Neural cell (in vitro differentiated cells): ENCODE measurements around the gene UBE2QL1. TPM values are rescaled to one million over a fixed set of nuclear protein-coding genes. Genes with fewer than 3 reads are reported as not detected.

ENCODE experiments used
- H2AFZ ChIP-seq: fragments of 200-600, 300-800 bp; sonication (generic), shearing (Covaris generic); 2 replicates; pipeline ENCODE4 v1.6.0; 2014; ENCODE audit warnings: low read depth, mild to moderate bottlenecking, antibody characterized with exemption, low read length, moderate library complexity
- H3F3A ChIP-seq: fragments of 200-600 bp; shearing (Covaris generic); 2 replicates; pipeline ENCODE4 v1.6.1; 2016; ENCODE audit warnings: mild to moderate bottlenecking, moderate library complexity, mixed read lengths, antibody characterized with exemption, low read length; ENCODE audit not compliant: insufficient read depth, poor library complexity, severe bottlenecking
- H3K27ac ChIP-seq: fragments of 200-600, 300-800 bp; sonication (generic), shearing (Covaris generic); 2 replicates; pipeline ENCODE4 v1.5.1; 2014; ENCODE audit warnings: mild to moderate bottlenecking, low read length, moderate library complexity
- H3K27me3 ChIP-seq: fragments of 300-800, 200-600 bp; sonication (generic), shearing (Covaris generic); 2 replicates; pipeline ENCODE4 v1.6.0; 2014; ENCODE audit warnings: mild to moderate bottlenecking, low read depth, low read length, moderate library complexity; ENCODE audit not compliant: insufficient read depth
- H3K36me3 ChIP-seq: fragments of 300-800, 200-600 bp; sonication (generic), shearing (Covaris generic); 2 replicates; pipeline ENCODE4 v1.5.1; 2014; ENCODE audit warnings: mild to moderate bottlenecking, antibody characterized with exemption, low read length, moderate library complexity; ENCODE audit not compliant: insufficient read depth
- H3K4me2 ChIP-seq: fragments of 300-800, 200-600 bp; sonication (generic), shearing (Covaris generic); 2 replicates; pipeline ENCODE4 v1.6.0; 2014; ENCODE audit warnings: mild to moderate bottlenecking, low read length
- H3K4me3 ChIP-seq: fragments of 300-800, 200-600 bp; sonication (generic), shearing (Covaris generic); 2 replicates; pipeline ENCODE4 v1.5.1; 2014; ENCODE audit warnings: mild to moderate bottlenecking, low read length, moderate library complexity
- H3K79me2 ChIP-seq: fragments of 200-600 bp; shearing (Covaris generic); replicated peaks from 2 replicates; pipeline ENCODE4 v1.6.0; 2014; ENCODE audit warnings: mild to moderate bottlenecking, low read length, moderate library complexity; ENCODE audit not compliant: insufficient read depth
- H3K9ac ChIP-seq: fragments of 300-800, 200-600 bp; sonication (generic), shearing (Covaris generic); 2 replicates; pipeline ENCODE4 v1.6.1; 2016; ENCODE audit warnings: mild to moderate bottlenecking, low read length, mixed read lengths
- H3K9me2 ChIP-seq: fragments of 200-600 bp; shearing (Covaris generic); 2 replicates; pipeline ENCODE4 v1.6.1; 2016; ENCODE audit warnings: mild to moderate bottlenecking, low read length, mixed read lengths; ENCODE audit not compliant: insufficient read depth
- H3K9me3 ChIP-seq: fragments of 200-600, 300-800 bp; sonication (generic), shearing (Covaris generic); 2 replicates; pipeline ENCODE4 v1.6.1; 2016; ENCODE audit warnings: mild to moderate bottlenecking, mixed run types, low read length, moderate library complexity, mixed read lengths
- H4K20me1 ChIP-seq: fragments of 200-600 bp; shearing (Covaris generic); 2 replicates; pipeline ENCODE4 v1.6.1; 2016; ENCODE audit warnings: mild to moderate bottlenecking, mixed run types; ENCODE audit not compliant: insufficient read depth
- CTCF ChIP-seq: fragments of 450-650 bp; IDR thresholded peaks from 2 replicates; pipeline ENCODE4 v1.5.1; 2014; ENCODE audit warnings: antibody characterized with exemption, mild to moderate bottlenecking, moderate library complexity; ENCODE audit not compliant: poor library complexity, severe bottlenecking
- EP300 ChIP-seq: fragments of 450-650 bp; conservative IDR thresholded peaks from 2 replicates; pipeline ENCODE4 v1.6.1; 2014; ENCODE audit warnings: antibody characterized with exemption, mild to moderate bottlenecking, moderate library complexity; ENCODE audit not compliant: poor library complexity, severe bottlenecking
- EZH2 ChIP-seq: fragments of 200-600, 300-800 bp; shearing (Covaris generic), sonication (generic); IDR thresholded peaks from 2 replicates; pipeline ENCODE4 v1.6.1; 2014; ENCODE audit warnings: antibody characterized with exemption, low read length, borderline replicate concordance, mild to moderate bottlenecking; ENCODE audit not compliant: insufficient read depth, poor library complexity, severe bottlenecking
- MXI1 ChIP-seq: fragments of 450-650 bp; conservative IDR thresholded peaks from 2 replicates; pipeline ENCODE4 v1.6.1; 2014; ENCODE audit warnings: antibody characterized with exemption, mild to moderate bottlenecking; ENCODE audit not compliant: poor library complexity, severe bottlenecking
- POLR2AphosphoS5 ChIP-seq: IDR thresholded peaks from 2 replicates; pipeline ENCODE4 v1.6.1; 2012
- RAD21 ChIP-seq: fragments of 450-650 bp; conservative IDR thresholded peaks from 2 replicates; pipeline ENCODE4 v1.6.1; 2014; ENCODE audit warnings: antibody characterized with exemption, mild to moderate bottlenecking, moderate library complexity
- REST ChIP-seq: IDR thresholded peaks from 2 replicates; pipeline ENCODE4 v1.6.1; 2012; ENCODE audit warnings: borderline replicate concordance
- SMC3 ChIP-seq: fragments of 450-650 bp; conservative IDR thresholded peaks from 2 replicates; pipeline ENCODE4 v1.6.1; 2014; ENCODE audit warnings: antibody characterized with exemption, mild to moderate bottlenecking, moderate library complexity; ENCODE audit not compliant: poor library complexity
- TAF1 ChIP-seq: IDR thresholded peaks from 2 replicates; pipeline ENCODE4 v1.6.1; 2012; ENCODE audit warnings: low read depth
- polyA minus RNA-seq: library from RNA; depleted of rRNA, polyadenylated mRNA; stranded (reverse); fragments of >200 nt; gene quantifications from 2 replicates; pipeline ENCODE4 v1.2.3, GENCODE V29; 2014
- polyA plus RNA-seq: library from polyadenylated mRNA; depleted of rRNA; stranded (reverse); fragments of >200 nt; gene quantifications from 2 replicates; pipeline ENCODE4 v1.2.3, GENCODE V29; 2014

Gene UBE2QL1
- polyA plus RNA-seq (12.9 and 13.8 TPM in 2 replicates), polyA minus RNA-seq (14.9 and 15.6 TPM in 2 replicates)

GRCh38 chr5:6448622-6449464 lies at the start of gene UBE2QL1:
Gene UBE2QL1, plus strand, starts transcription at chr5:6448859. Its CDS starts 35 bp downstream, at chr5:6448894.
- Histone ChIP-seq H3K36me3 (no peaks in the 10 kb centered on the region), H3K9me3 (no peaks in the 10 kb centered on the region), H3K4me2 (peak within 1 kb of the TSS; percentile 65), H4K20me1 (peaks cover 5% of the 10 kb centered on the region), H3F3A (no peaks in the 10 kb centered on the region), H3K4me3 (peak within 1 kb of the TSS; percentile 97), H3K27ac (no peak within 1 kb of the TSS), H3K9ac (peak within 1 kb of the TSS; percentile 78), H3K79me2 (peaks cover 26% of the 10 kb centered on the region), H2AFZ (no peak within 1 kb of the TSS), H3K9me2 (no peaks in the 10 kb centered on the region), H3K27me3 (peaks cover 4% of the 10 kb centered on the region)
- TF ChIP-seq RAD21 (peak; percentile 44), SMC3 (peak; percentile 50), EP300 (no peak), EZH2 (no peak), TAF1 (no peak), POLR2AphosphoS5 (no peak), REST (no peak), CTCF (peak; percentile 46), MXI1 (peak; percentile 68)

GRCh38 chr5:6399980-6400910 lies 48.4 kb upstream of the UBE2QL1 start:
- no peak for TF ChIP-seq MXI1
- TF ChIP-seq EZH2: no peak
- TF ChIP-seq CTCF: no peak
- TF ChIP-seq POLR2AphosphoS5: no peak
- TF ChIP-seq TAF1: no peak
- TF ChIP-seq REST: no peak
- no peak for TF ChIP-seq RAD21
- no peak for TF ChIP-seq EP300
- TF ChIP-seq SMC3: no peak
- no peak overlapping the region for H2AFZ ChIP-seq

More at GRCh38 chr5:6399980-6400910, 48.4 kb upstream of the UBE2QL1 start:
- H3K79me2 ChIP-seq: no peaks in the 10 kb centered on the region
- peaks cover 3% of the 10 kb centered on the region for H3K9me3 ChIP-seq
- H3K9me2 ChIP-seq: no peaks in the 10 kb centered on the region
- no peak overlapping the region for H3K4me2 ChIP-seq
- H3K27me3 ChIP-seq: no peaks in the 10 kb centered on the region
- no peaks in the 10 kb centered on the region for H3K36me3 ChIP-seq
- H4K20me1 ChIP-seq: no peaks in the 10 kb centered on the region
- H3K9ac ChIP-seq: no peak overlapping the region
- H3K27ac ChIP-seq: no peak overlapping the region
- no peaks in the 10 kb centered on the region for H3F3A ChIP-seq
- no peak overlapping the region for H3K4me3 ChIP-seq
